Germinal center (tissue), 1 donor: ENCODE measurements around the gene CYP2W1.
A peak's percentile ranks its signal among the peaks of the same experiment; 100 is the strongest.

Experiments used
- DNase-seq: peaks from one replicate; pipeline ENCODE4 v3.0.0; 2012; ENCODE audit warnings: mixed read lengths, low spot score

Gene CYP2W1

DNA sequence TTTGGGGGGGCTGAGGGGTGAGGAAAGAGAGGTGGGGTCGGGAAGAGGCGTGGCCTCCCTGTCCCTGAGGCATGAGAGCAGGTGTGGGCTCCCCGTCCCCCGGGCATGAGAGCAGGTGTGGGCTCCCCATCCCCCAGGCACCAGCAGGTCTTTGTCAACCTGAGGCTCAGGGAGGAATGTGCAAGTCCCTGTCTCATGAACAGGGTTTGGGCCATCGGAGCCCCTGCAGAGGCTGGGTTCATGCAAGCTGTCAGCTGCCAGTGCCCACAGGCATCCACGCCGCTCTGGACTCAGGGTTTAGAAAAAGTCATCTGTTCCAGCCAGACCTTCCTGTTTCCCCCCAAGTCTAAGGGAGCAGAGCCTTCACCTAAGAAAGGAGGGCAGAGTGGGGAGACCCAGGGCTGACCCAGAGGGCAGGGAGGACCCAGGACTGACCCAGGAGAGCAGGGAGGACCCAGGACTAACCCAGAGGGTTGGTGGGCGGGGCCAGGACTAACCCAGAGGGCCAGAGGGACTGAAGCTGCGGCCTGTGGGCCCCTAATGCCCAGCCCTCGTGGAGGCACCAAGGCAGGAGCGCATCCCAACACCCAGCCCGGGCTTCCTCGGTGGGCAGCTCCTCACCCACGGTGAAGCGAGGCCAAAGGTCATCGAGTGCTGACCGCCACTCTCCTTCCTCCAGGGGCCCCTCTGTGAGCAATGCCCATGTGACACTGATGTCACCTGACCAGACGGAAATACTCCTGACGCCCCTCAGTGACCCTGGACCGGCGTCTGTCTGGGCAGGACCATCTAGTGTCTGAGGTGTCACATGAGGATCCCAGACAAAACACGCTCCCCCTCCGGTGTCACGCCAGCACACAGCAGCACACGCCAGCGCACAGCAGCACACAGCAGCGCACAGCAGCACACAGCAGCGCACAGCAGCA is 32.5 kb downstream of the CYP2W1 start:
- DNase-seq = no peak

GRCh38 chr7:1016577-1017531 is 33.9 kb downstream of the CYP2W1 start:
- DNase-seq = no peak

GRCh38 chr7:1017586-1018333 is 34.8 kb downstream of the CYP2W1 start:
- DNase-seq = no peak

- DNase-seq = no peak
Observed at GRCh38 chr7:1018334-1018695, 35.3 kb downstream of the CYP2W1 start.

DNA sequence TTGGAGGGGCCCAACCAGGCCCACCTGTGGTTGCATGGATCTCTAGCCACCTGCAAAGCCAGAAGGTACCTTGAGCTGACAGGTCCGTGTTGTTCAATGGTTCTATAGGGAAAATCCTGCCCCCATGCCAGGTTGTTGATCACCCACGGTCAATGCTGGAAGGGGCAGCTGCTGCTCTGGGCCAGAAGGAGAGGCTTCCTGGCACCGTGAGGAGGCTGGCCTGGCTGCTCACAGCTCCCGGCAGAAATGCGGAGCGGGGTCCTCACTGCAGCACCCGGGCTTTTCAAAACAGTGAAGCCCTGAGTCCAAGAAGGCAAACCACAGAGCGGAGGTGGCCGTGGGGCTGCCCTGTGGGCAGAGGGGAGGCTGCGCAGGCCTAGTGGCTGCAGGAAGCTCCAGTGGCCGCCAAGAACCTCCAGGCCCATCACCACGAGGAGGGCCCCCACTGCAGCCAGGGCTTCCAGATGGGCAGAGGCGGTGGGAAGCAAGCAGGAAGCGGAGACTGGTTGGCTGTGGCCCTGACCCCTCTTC is 36.3 kb downstream of the CYP2W1 start:
- no peak for DNase-seq

GRCh38 chr7:1019789-1020610 is 37.0 kb downstream of the CYP2W1 start:
- DNase-seq = no peak

GRCh38 chr7:1020849-1021251 is 37.9 kb downstream of the CYP2W1 start:
- DNase-seq = no peak

DNA sequence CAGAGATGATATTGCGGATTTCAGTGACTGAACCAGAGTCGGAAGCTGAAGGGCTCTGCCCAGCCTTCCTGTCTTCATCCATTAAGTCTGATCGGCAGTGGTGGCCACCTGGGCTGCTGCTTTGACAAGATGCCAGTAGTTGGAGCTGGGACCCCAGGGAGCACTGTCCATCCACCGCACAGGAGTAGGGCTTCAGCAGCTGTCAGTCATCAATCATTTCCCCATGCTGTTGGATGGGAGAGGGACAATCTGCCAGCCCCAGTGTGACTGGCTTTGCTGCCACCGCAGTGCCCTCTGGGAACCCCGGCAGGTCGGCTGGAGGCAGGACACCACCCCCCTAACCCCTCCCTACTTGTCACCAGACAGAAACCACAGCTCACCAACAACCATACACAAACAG is 38.4 kb downstream of the CYP2W1 start:
- DNase-seq = no peak

DNA sequence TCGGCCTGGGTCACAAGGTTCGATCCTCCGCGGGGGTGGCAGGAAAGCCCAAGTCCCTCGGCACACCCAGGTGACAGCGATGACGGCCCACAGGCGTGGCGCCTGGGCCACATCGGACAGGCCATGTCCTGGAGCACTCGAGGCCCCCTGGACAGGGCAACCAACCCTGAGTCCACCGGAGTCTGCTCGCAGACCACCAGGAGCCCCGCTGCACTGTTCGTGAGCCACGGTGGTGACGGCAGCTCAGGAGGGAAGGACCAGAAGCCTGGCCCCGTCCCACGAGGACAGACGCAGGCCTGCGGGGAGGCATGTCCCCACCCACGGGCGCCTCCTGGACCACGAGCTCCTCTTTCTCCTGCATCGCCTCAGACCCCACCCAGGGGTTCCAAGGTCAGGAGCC is 39.0 kb downstream of the CYP2W1 start:
- no peak for DNase-seq

- no peak for DNase-seq
Observed at GRCh38 chr7:1022356-1022755, 39.4 kb downstream of the CYP2W1 start.

DNA sequence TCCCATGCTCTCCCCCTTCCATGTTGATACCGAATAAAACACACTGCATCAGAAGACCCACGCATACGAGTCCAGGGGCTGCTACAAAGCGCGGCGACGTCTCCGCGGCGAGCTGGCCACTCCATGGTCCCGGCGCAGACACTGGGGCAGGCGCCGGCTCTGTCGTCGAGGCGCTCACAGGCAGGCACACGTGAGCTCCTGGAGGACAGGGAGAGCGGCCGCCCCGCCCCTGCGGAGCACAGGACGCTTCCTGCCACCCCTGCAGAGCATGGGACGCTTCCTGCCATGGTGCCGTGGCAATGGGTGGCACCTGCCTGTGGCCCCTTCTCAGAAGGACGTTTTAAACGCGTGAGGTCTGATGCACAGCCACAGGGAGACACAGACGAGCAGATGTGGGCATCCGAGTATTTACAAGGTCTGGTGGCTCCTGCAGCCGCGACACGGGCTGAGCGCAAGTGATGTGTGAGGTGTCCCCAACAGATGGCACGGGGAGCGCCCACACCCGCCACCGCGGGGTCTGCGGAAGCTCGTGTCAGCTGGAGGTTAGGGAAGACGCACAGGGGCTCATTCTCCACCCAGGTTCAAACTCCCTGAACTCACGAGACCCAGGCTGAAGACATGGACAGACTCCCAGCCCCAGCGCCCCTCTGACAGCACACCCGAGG is 40.0 kb downstream of the CYP2W1 start:
- peak; percentile 88 for DNase-seq

DNA sequence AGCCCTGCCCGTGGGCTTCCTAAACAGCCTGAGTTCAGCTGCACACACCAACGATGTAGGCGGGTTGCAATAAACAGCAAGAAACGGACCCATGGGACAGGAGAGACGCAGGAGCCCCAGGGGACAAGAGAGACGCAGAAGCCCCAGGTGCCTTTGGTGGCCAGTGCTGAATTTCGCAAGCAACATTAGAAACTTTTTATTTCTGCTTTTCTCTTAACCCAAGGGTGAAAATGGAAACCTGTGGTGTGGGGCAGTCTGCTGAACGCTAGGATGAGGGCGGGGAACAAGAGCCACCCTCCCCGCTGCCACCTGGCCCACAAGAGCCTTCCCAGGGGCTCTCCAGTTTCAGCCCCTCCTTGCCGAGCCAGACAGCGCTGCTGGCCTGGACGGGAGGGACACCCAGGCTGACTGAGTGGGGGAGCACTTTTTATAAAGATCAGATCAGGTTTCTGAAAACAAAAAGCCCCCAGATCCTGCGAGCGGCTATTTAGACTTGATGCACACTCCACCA is 41.4 kb downstream of the CYP2W1 start:
- DNase-seq = peak; percentile 92

GRCh38 chr7:1024876-1025742 is 42.1 kb downstream of the CYP2W1 start:
- DNase-seq = no peak

- no peak for DNase-seq
Observed at GRCh38 chr7:1025743-1026581, 43.0 kb downstream of the CYP2W1 start.

DNA sequence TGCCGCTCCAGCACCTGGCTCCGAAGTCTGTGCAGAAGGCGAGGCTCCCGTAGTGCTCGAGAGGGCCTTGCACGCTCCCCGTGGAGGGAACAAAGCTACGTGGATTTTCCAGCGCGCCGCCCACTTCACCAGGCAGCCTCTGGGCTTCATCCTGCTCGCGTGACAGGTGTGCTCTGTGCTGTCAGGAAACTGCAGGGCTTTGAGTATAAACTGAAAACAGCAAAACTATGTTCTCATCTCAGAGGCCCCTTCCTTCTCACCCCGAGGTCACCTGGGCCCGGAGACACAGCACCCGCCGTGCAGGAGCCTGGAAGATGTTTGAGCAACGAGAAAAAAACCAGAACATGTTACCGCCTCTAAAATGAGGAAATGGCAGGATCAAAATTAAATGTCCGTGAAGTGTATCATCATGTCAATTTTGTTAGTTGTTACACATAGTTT is 43.8 kb downstream of the CYP2W1 start:
- DNase-seq = peak; percentile 42

GRCh38 chr7:1027242-1028043 is 44.5 kb downstream of the CYP2W1 start:
- no peak for DNase-seq

GRCh38 chr7:1028044-1028770 is 45.2 kb downstream of the CYP2W1 start:
- DNase-seq = peak; percentile 92
